ENCODE measurements around the gene ZBTB4. TPM values are rescaled to one million over a fixed set of nuclear protein-coding genes. Genes with fewer than 3 reads are reported as not detected.

ZBTB4 gene
- total RNA-seq, 1 experiment from 2014 or later: 17.1 TPM

DNA sequence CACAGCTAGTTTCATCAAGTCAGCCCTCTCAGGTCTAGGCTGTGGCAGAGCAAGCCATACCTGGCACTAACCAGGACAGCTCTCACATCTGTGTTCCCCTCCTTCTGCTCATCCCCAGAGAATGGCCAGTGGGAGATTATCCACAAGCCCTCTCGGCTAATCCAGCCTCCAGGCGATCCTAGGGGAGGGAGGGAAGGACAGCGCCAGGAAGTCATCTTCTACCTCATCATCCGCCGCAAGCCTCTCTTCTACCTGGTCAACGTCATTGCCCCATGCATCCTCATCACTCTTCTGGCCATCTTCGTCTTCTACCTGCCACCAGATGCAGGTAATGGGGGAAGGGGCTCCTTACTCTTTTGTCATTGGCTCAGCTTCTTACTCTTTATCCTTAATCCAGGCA lies 31.0 kb downstream of the ZBTB4 start (continued):
- TF ChIP-seq, protein P1, sequence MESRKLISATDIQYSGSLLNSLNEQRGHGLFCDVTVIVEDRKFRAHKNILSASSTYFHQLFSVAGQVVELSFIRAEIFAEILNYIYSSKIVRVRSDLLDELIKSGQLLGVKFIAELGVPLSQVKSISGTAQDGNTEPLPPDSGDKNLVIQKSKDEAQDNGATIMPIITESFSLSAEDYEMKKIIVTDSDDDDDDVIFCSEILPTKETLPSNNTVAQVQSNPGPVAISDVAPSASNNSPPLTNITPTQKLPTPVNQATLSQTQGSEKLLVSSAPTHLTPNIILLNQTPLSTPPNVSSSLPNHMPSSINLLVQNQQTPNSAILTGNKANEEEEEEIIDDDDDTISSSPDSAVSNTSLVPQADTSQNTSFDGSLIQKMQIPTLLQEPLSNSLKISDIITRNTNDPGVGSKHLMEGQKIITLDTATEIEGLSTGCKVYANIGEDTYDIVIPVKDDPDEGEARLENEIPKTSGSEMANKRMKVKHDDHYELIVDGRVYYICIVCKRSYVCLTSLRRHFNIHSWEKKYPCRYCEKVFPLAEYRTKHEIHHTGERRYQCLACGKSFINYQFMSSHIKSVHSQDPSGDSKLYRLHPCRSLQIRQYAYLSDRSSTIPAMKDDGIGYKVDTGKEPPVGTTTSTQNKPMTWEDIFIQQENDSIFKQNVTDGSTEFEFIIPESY (IDR thresholded peaks at IDR 0.05; ENCODE audit: extremely low read depth, insufficient replicate concordance, low read length): no peak
- TF ChIP-seq CEBPB (IDR thresholded peaks at IDR 0.05; ENCODE audit: low read depth) (no peak), RAD21 (IDR thresholded peaks at IDR 0.05; ENCODE audit: low read depth) (no peak), SP1 (IDR thresholded peaks at IDR 0.05; ENCODE audit: low read depth) (no peak)
- TF ChIP-seq, protein P2, sequence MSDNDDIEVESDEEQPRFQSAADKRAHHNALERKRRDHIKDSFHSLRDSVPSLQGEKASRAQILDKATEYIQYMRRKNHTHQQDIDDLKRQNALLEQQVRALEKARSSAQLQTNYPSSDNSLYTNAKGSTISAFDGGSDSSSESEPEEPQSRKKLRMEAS (IDR thresholded peaks at IDR 0.05): no peak

DNA sequence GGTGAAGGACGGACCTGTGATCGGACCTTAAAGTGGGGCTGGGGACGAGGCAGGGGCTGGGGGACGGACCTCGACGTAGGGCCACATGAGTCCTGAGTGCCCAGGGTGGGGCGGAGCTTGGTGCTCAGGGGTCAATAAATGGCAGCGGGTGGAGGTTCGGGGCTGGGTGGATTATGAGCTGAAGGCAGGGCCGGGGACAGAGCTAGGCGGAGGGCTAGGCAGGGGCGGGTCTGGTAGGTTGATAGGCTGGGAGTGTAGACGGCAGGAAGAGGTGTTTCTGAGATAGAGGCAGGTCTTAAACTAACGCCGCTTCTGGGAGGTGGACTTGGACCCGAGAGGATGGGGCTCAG lies 33.8 kb downstream of the ZBTB4 start:
- ChIA-PET RAD21 (ENCODE audit: low non-redundant PET in 1 of 2, low total read pairs in 2 of 2, uncharacterized antibody in 2 of 2, unreplicated experiment in 2 of 2) (interaction anchor here in 1 of 2 experiments (0.7 kb wide), 2 partner anchors 40 to 67 kb away, joined by 3 read pairs; no protein-coding TSS in a partner anchor), CTCF (interaction anchor here (0.7 to 3.0 kb wide), 2 partner anchors 10 to 106 kb away, joined by 3 to 28 read pairs; partner anchors contain the start of gene TMEM102), POLR2A (interaction anchor here (0.6 to 2.6 kb wide), 6 partner anchors 9 to 43 kb away, joined by 3 to 19 read pairs (median 3); partner anchors contain the start of genes SLC35G6, TMEM102 and TMEM256)
- Histone ChIP-seq H3K9me3 (ENCODE audit: control insufficient read depth in 1 of 2, insufficient read depth in 1 of 2, low read depth in 1 of 2, low read length in 2 of 2) (no peaks in the 10 kb centered on the region), H3K9ac (ENCODE audit: low read length) (peak overlapping the region; percentile 64), H3K79me2 (ENCODE audit: insufficient read depth, low read length) (no peaks in the 10 kb centered on the region), H4K20me1 (ENCODE audit: insufficient read depth) (no peaks in the 10 kb centered on the region), H2AFZ (ENCODE audit: low read depth, low read length, poor library complexity, severe bottlenecking) (peak overlapping the region; percentile 68), H3K4me1 (ENCODE audit: control insufficient read depth in 1 of 2, insufficient read depth in 2 of 2, low read length in 2 of 2) (peaks cover 21 to 32% of the 10 kb centered on the region in 2 experiments), H3K4me3 (replicated peaks in 1 of 2; ENCODE audit: low read depth in 1 of 2, low read length in 2 of 2) (peak overlapping the region; percentile 54 to 64), H3K27ac (ENCODE audit: low read depth, low read length) (peak overlapping the region; percentile 70), H3K4me2 (ENCODE audit: low read length) (peak overlapping the region; percentile 98), H3K27me3 (ENCODE audit: insufficient read depth, low read length) (no peaks in the 10 kb centered on the region), H3K36me3 (ENCODE audit: control insufficient read depth in 1 of 2, insufficient read depth in 2 of 2, low read length in 2 of 2) (no peaks in the 10 kb centered on the region), H3K9me2 (ENCODE audit: insufficient read depth) (no peaks in the 10 kb centered on the region)
- intact Hi-C loops (cut with micrococcal nuclease): loop anchor here (2.0 kb wide), 2 partner anchors 39 to 115 kb away; partner anchors contain the start of genes POLR2A and SENP3
- TF ChIP-seq, protein P3, sequence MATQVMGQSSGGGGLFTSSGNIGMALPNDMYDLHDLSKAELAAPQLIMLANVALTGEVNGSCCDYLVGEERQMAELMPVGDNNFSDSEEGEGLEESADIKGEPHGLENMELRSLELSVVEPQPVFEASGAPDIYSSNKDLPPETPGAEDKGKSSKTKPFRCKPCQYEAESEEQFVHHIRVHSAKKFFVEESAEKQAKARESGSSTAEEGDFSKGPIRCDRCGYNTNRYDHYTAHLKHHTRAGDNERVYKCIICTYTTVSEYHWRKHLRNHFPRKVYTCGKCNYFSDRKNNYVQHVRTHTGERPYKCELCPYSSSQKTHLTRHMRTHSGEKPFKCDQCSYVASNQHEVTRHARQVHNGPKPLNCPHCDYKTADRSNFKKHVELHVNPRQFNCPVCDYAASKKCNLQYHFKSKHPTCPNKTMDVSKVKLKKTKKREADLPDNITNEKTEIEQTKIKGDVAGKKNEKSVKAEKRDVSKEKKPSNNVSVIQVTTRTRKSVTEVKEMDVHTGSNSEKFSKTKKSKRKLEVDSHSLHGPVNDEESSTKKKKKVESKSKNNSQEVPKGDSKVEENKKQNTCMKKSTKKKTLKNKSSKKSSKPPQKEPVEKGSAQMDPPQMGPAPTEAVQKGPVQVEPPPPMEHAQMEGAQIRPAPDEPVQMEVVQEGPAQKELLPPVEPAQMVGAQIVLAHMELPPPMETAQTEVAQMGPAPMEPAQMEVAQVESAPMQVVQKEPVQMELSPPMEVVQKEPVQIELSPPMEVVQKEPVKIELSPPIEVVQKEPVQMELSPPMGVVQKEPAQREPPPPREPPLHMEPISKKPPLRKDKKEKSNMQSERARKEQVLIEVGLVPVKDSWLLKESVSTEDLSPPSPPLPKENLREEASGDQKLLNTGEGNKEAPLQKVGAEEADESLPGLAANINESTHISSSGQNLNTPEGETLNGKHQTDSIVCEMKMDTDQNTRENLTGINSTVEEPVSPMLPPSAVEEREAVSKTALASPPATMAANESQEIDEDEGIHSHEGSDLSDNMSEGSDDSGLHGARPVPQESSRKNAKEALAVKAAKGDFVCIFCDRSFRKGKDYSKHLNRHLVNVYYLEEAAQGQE (IDR thresholded peaks at IDR 0.05; ENCODE audit: low read depth): no peak
- ATAC-seq: peak; percentile 84
- no TSS peak for BruUV-seq (replicated peaks)
- peak; percentile 38 for DNase-seq (ENCODE audit: low read depth, low spot score)

Measured in HCT116 (cell line).